PC-9 (cell line): Measurements from ENCODE around the gene TMEM185B. TPM values are rescaled to one million over a fixed set of nuclear protein-coding genes. Genes with fewer than 3 reads are reported as not detected.

Experiments used
- BruUV-seq: library from RNA; stranded (reverse); fragments of 400-500 nt; replicated peaks from 2 replicates; lab custom pipeline; 2021; lab: Mats Ljungman, UMichigan
- CTCF ChIA-PET: fragments of 300-600 bp; sonication (Branson Sonifier 250); formaldehyde crosslinking; loops from one replicate; lab custom pipeline; 2022; ENCODE audit warnings: antibody characterized with exemption; lab: Charles Lee
- POLR2A ChIA-PET: fragments of 300-600 bp; sonication (Branson Sonifier 250); formaldehyde crosslinking; loops from one replicate; lab custom pipeline; 2022; ENCODE audit warnings: antibody characterized with exemption; ENCODE audit not compliant: unreplicated experiment; lab: Charles Lee
- DNase-seq, 2 experiments: peaks; one replicate each; pipeline versions ENCODE4 v3.0.0 to v3.0.0-alpha.2; 2015 to 2022; ENCODE audit warnings: mixed read lengths in 1 of 2
- H2AFZ ChIP-seq: fragments of 200-600 bp; sonication (generic); 2 replicates; pipeline ENCODE4 v1.8.1; 2017; ENCODE audit warnings: antibody characterized with exemption
- H3F3A ChIP-seq: fragments of 200-600 bp; sonication (generic); 2 replicates; pipeline ENCODE4 v1.8.1; 2017; ENCODE audit warnings: antibody characterized with exemption, mild to moderate bottlenecking, low read depth; ENCODE audit not compliant: insufficient read depth
- H3K27ac ChIP-seq: fragments of 200-600 bp; sonication (generic); 2 replicates; pipeline ENCODE4 v1.6.1; 2016; ENCODE audit warnings: mixed run types
- H3K27me3 ChIP-seq: fragments of 200-600 bp; sonication (generic); 2 replicates; pipeline ENCODE4 v1.6.1; 2016; ENCODE audit warnings: low read depth, mixed run types; ENCODE audit not compliant: insufficient read depth
- H3K36me3 ChIP-seq: fragments of 200-600 bp; sonication (generic); 2 replicates; pipeline ENCODE4 v1.6.1; 2016; ENCODE audit warnings: low read depth, mixed run types
- H3K4me1 ChIP-seq: fragments of 200-600 bp; sonication (generic); replicated peaks from 2 replicates; pipeline ENCODE4 v1.6.1; 2016; ENCODE audit warnings: mixed run types; ENCODE audit not compliant: insufficient read depth
- H3K4me2 ChIP-seq: fragments of 200-600 bp; sonication (generic); 2 replicates; pipeline ENCODE4 v1.6.1; 2017; ENCODE audit warnings: mixed run types
- H3K4me3 ChIP-seq: fragments of 200-600 bp; sonication (generic); 2 replicates; pipeline ENCODE4 v1.6.1; 2016; ENCODE audit warnings: mixed run types
- H3K79me2 ChIP-seq: fragments of 200-600 bp; sonication (generic); 2 replicates; pipeline ENCODE4 v1.6.1; 2017; ENCODE audit warnings: low read depth, mixed run types
- H3K9me2 ChIP-seq: fragments of 200-600 bp; sonication (generic); 2 replicates; pipeline ENCODE4 v1.8.1; 2017; ENCODE audit warnings: mild to moderate bottlenecking; ENCODE audit not compliant: insufficient read depth
- H3K9me3 ChIP-seq: fragments of 200-600 bp; sonication (generic); 2 replicates; pipeline ENCODE4 v1.8.1; 2016; ENCODE audit warnings: low read depth; ENCODE audit not compliant: insufficient read depth
- H4K20me1 ChIP-seq: fragments of 200-600 bp; sonication (generic); 2 replicates; pipeline ENCODE4 v1.8.1; 2017; ENCODE audit not compliant: insufficient read depth
- EZH2 ChIP-seq: fragments of 200-600 bp; sonication (generic); IDR thresholded peaks from 2 replicates; pipeline ENCODE4 v1.8.0; 2017; ENCODE audit warnings: antibody characterized with exemption, low read depth
- intact Hi-C: fragments of 100-400 bp; cut with micrococcal nuclease; formaldehyde crosslinking; loops from one replicate; pipeline ENCODE4 v1.10.0; 2022; ENCODE audit not compliant: unreplicated experiment
- total RNA-seq: library from RNA; stranded (reverse); gene quantifications from 2 replicates; pipeline ENCODE4 v1.2.3, GENCODE V29; 2021
- TF ChIP-seq, protein P1 (sequence below): fragments of 200-600 bp; sonication (generic); conservative IDR thresholded peaks from 2 replicates; pipeline ENCODE4 v1.6.1; 2017; ENCODE audit warnings: mixed run types, antibody characterized with exemption, mild to moderate bottlenecking, moderate library complexity

TMEM185B gene
- total RNA-seq, 1 experiment from 2014 or later, result 30.3 TPM

DNA sequence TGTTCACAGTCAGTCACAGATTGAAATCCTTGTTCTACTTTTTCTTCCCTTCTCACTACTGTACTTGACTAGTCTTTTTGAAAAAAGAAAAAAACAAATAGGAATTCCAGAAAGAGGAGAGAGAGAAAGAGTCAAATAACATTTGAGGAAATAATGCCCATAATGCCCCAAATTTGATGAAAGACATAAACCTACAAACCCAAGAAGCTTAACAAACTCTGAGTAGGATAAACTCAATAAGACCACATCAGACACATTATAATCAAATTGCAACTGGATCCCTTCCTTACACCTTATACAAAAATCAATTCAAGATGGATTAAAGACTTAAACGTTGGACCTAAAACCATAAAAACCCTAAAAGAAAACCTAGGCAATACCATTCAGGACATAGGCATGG is 30.9 kb downstream of the TMEM185B start:
- Histone ChIP-seq H3K9me3 (peaks cover 7% of the 10 kb centered on the region; the same call in 1 of the 2 replicates), H3K4me3 (no peak overlapping the region), H3K4me1 (no peaks in the 10 kb centered on the region), H3K79me2 (no peaks in the 10 kb centered on the region), H3K4me2 (no peak overlapping the region), H3K36me3 (no peaks in the 10 kb centered on the region), H4K20me1 (no peaks in the 10 kb centered on the region), H3F3A (no peaks in the 10 kb centered on the region), H3K9me2 (no peaks in the 10 kb centered on the region), H3K27me3 (no peaks in the 10 kb centered on the region), H3K27ac (no peak overlapping the region), H2AFZ (no peak overlapping the region)
- POLR2A ChIA-PET, result interaction anchor here (0.7 kb wide), 1 partner anchor 1907 kb away, joined by 9 read pairs; no protein-coding TSS in a partner anchor
- intact Hi-C loops, result no loop called here
- BruUV-seq, result no TSS peak
- TF ChIP-seq EZH2, result no peak
- TF ChIP-seq, protein P1, sequence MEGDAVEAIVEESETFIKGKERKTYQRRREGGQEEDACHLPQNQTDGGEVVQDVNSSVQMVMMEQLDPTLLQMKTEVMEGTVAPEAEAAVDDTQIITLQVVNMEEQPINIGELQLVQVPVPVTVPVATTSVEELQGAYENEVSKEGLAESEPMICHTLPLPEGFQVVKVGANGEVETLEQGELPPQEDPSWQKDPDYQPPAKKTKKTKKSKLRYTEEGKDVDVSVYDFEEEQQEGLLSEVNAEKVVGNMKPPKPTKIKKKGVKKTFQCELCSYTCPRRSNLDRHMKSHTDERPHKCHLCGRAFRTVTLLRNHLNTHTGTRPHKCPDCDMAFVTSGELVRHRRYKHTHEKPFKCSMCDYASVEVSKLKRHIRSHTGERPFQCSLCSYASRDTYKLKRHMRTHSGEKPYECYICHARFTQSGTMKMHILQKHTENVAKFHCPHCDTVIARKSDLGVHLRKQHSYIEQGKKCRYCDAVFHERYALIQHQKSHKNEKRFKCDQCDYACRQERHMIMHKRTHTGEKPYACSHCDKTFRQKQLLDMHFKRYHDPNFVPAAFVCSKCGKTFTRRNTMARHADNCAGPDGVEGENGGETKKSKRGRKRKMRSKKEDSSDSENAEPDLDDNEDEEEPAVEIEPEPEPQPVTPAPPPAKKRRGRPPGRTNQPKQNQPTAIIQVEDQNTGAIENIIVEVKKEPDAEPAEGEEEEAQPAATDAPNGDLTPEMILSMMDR, result no peak
- no peak for DNase-seq
- CTCF ChIA-PET, result no interaction called here

DNA sequence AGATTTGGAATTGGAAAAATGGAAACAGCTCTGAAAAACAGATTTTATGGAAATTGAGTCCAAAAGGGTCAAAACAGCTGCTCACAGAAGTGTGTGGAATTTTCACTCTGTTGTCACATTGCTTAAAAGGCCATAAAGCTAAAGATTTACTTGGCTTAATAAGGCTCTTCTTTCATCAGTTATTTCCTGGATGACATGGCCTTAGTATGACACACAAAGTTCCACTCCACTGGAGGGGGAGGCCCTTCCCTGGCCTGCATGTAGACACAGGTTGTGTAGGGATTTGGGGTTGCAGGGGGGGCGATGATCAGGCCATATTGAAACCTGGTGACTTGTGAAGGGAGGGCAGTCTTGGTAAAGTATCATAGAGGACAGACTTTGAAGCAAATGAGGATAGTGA is 34.0 kb downstream of the TMEM185B start:
- Histone ChIP-seq H3K27ac (no peak overlapping the region), H3K4me2 (no peak overlapping the region), H3K79me2 (no peaks in the 10 kb centered on the region), H3K27me3 (no peaks in the 10 kb centered on the region), H3K4me3 (no peak overlapping the region), H3K36me3 (no peaks in the 10 kb centered on the region), H3K4me1 (no peaks in the 10 kb centered on the region), H3F3A (no peaks in the 10 kb centered on the region), H3K9me2 (no peaks in the 10 kb centered on the region), H2AFZ (no peak overlapping the region), H3K9me3 (peaks cover 7% of the 10 kb centered on the region; the same call in 1 of the 2 replicates), H4K20me1 (no peaks in the 10 kb centered on the region)
- intact Hi-C loops, result no loop called here
- BruUV-seq, result no TSS peak
- CTCF ChIA-PET, result no interaction called here
- POLR2A ChIA-PET, result no interaction called here
- no peak for DNase-seq
- TF ChIP-seq, protein P1, result no peak
- TF ChIP-seq EZH2, result no peak

DNA sequence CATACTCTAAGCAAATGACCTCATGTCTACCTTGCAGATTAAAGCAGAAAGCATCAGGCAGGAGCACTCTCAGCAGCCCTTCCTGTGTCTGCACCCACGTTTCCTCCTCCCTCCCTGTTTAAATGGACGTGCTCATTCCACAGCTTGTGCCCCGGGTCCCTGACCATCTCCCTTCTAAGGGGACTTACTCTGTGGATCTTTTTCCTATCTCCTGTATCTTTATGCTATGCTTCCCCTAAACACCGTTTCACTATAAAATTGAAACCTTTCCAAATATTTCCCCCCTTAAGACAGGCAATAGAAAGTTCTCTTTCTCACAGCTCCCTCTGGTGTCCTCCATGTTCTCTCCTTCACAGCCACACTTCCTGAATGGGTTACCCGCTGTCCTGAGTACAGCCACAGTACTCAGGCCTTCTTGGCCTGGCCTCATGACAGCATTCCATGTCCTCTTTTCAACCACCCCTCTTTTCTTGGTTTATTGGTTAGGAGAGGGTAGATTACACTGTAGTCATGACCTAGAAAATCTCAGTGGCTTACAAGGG is 41.1 kb downstream of the TMEM185B start:
- no peak overlapping the region for H3K4me3 ChIP-seq
- no peaks in the 10 kb centered on the region for H3K4me1 ChIP-seq
- DNase-seq, result no peak
- no peaks in the 10 kb centered on the region for H3K9me2 ChIP-seq
- no peaks in the 10 kb centered on the region for H3K9me3 ChIP-seq
- H3K27me3 ChIP-seq, result no peaks in the 10 kb centered on the region
- no peak overlapping the region for H3K27ac ChIP-seq
- TF ChIP-seq, protein P1, result no peak
- TF ChIP-seq EZH2, result no peak
- no peaks in the 10 kb centered on the region for H3K36me3 ChIP-seq
- H3K4me2 ChIP-seq, result no peak overlapping the region
- no peaks in the 10 kb centered on the region for H4K20me1 ChIP-seq
- POLR2A ChIA-PET, result no interaction called here
- no peaks in the 10 kb centered on the region for H3F3A ChIP-seq
- intact Hi-C loops, result no loop called here
- no TSS peak for BruUV-seq
- H2AFZ ChIP-seq, result no peak overlapping the region
- no peaks in the 10 kb centered on the region for H3K79me2 ChIP-seq
- CTCF ChIA-PET, result no interaction called here
